ENCODE results near the gene SLX9.
A peak's percentile ranks its signal among the peaks of the same experiment; 100 is the strongest.

The SLX9 gene

DNA sequence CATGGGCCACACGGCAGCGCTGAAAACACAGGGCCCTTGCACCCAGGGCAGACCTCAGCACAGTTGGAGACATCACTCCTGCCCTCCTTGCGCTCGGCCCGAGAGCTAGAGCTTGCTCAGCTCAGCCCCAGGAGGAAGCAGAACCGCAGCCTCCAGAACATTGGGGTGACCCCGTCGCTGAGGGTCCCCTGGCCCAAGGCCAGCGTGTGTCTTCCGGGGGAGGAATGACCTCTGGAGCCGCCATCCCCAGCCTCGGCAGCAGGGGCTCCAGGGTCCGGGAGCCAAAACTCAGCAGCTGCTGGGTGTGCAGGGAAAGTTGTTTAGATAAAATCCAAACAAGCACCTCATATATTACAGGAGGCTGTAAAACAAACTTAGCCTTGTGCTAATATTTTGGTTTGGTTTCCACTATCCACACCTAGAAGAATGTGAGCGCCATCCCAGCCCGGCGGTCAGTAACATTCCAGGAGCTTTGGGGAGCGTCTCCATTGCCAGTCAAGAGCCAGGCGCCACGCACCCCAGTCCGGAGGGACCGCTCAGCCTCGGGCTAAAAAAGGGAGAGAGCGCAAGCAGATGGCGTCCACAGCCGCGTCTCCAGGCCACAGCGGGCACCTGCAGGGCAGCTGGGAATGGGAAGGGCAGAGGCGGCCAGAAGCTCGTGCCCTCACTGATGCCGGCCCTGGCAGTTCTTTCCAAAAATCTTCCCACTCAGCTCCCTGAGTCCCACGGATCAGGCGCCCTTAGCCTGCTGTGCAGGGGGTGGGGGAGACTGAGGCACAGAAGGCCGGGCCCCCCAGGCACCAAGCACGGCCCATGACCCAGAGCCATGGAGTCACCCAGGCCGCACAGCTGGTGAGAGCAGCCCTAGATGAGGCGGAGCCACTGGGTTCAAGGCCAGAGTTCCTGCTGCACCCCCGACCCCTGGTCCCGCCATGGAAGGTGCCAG, 52.0 kb downstream of the SLX9 start:
- peak; percentile 23 for DNase-seq

GRCh38 chr21:44992608-44993031, 52.8 kb downstream of the SLX9 start:
- no peak for DNase-seq

DNA sequence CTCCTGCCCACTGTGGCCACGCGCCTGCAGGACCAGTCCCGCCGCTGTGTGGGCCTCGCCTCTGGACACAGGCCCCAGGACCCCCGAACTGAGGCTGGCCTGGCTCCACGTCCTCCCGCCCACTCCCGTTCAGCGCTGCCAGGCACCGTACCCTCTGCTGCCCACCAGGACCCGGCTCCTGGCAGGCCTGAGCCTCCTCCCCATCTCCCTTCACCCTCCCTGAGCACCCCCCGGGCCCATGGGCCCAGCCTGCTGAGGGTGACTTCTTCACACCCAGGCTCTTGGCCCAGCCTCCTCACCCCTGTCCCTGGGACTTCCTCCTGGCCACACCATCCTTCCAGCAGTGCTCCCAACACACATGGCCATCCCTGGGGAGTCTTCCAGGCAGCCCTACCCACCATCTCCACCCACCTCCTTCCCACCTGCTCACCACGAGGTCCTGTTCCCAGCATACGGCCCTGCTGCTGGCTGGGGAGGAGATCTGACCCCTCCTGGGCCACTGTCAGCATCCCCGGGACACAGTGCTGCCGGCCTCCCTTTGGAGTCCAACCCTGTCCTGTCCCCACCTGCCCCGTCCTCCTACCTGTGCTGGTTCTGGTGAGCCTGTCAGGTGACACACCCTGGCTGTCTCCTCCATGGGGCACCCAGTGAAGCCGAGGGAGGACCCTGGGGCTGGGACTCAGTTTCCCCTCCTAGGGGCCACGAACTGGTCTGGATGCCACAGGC, 53.7 kb downstream of the SLX9 start:
- no peak for DNase-seq

DNA sequence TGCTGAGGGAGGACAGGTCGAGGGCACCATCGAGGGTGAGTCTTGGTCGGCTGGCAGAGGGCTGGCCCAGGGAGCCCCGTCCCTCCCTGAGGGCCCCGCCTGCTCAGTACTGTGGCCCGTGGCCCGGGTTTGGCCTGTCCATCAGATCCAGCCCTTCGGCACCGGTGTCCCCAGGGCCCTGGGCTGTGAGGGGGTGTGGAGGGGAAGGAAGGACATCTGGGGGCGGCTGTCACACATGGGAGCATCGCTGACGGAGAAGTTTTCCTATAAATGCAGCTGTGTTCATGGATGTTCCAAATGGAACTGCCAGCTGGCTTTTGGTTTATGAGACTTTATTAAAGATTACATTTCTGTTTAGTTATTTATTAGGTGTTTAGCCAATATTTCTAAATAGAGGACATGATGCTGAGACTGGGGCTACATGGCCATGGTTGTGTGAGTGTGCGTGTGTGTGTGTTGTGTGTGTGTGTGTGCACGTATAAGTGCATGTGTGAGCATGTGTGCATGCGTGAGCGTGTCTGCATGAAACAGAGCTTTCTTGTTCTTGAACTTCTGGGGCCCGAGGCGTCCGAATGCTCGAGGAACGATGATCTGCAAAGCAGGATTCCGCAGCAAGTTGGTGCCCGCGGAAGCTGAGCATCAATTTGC, 54.3 kb downstream of the SLX9 start:
- no peak for DNase-seq

GRCh38 chr21:44994695-44995342, 55.0 kb downstream of the SLX9 start:
- DNase-seq = no peak

- no peak for DNase-seq
These were observed 55.6 kb downstream of the SLX9 start for GRCh38 chr21:44995343-44995941.

DNA sequence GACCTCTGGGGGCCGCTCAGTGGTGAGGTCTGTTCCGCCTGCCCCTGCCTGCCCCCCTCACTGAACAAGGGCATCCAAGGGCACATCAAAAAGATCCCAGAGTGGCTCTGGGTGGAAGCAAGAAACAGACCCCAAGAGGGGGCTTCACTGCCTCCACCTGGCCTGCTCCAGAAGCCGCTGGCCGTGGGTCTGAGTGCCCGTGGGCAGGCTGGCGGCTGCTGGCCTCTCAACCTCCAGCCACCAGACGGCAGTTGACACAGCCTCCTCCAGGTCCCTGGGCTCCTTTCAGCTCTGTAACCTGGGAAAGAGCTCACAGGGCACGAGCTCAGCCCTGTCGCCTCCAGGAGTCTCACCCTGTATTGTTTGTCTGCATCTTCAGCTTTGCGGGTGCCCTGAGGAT, 56.3 kb downstream of the SLX9 start:
- DNase-seq = no peak

DNA sequence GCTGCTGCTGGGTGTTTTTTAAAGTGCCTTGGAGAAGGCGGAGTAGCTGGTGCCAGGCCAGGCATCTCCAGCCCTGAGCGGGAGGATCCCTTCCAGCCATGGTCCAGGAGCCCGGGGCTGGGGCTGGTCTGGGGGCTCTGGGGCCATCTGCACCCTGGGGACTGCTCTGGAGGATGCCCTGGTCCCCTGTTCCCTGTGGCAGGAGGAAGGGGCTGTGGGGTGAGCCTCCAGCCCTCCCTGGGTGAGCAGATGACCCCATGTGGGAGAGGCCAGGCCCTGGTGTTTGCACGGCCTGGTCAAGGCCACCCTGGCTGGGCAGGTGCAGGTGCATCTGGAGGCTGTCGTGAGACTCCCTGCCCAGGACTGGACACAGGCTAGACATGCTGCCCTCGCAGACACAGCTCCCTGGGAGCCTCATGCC, 56.7 kb downstream of the SLX9 start:
- no peak for DNase-seq

DNA sequence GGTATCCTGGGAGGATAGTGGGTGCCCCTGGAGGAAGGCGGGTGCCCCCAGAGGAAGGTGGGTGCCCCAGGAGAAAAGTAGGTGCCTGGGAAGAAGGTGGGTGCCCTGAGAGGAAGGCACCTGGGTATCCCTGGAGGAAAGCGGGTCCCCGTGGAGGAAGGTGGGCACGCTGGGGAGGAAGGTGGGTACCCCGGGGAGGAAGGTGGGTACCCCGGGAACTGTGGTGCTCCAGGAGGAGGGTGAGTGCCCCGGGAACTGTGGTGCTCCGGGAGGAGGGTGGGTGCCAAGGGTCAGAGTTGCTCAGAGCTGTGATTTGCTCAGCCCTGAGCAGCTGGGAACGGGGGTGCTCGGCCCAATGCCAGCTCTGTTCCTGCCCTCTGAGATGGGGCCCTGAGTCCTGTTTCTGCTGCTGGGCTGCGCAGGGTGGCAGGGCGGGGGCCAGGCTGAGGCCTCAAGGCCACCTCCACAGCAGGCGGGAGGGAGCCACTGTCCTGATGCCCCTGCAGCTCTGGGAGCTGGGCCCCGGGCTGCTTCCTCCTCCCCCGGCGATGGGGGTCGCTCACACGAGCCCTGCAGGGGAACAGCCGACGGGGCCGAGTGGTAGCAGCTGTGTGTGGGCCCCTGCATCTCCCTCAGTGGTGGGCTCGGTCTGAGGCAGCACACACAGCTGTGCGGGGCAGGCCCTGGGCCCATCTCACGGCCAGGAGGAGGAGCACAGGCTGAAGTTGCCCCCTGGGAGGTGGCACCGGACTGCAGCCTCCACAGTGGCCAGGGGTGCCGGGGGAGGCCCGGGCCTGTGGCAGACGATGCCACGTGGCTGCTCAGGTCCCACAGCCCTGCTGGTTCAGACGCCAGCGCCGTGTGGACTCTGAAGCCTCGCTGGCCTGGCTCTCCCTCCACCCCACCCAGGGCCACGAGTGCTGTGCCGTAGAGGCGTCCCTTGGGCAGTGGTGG, 57.4 kb downstream of the SLX9 start:
- DNase-seq = no peak

DNA sequence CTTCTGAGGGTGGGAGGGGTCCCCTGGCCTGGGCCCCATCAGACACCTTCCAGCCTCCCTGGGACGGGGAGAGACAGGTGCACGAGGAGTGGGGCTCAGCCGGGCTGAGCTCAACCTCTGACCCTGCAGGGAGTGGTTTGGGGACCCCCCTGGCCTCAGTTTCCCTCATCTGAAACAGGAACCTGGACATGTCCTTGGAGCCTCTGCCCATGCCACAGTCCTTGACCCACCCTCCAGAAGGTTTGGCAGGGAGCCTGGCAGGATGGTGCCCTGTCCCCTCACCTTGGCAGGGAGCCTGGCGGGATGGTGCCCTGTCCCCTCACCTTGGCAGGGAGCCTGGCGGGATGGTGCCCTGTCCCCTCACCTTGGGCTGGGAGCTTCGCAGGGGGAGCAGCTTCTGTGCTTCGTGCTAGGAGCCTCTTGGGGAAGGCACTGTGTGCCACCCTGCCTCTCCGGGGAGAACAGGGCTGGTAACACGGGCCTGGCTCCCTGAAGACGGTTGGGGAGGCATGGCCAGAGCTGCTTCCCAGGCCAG, 58.3 kb downstream of the SLX9 start:
- no peak for DNase-seq

DNA sequence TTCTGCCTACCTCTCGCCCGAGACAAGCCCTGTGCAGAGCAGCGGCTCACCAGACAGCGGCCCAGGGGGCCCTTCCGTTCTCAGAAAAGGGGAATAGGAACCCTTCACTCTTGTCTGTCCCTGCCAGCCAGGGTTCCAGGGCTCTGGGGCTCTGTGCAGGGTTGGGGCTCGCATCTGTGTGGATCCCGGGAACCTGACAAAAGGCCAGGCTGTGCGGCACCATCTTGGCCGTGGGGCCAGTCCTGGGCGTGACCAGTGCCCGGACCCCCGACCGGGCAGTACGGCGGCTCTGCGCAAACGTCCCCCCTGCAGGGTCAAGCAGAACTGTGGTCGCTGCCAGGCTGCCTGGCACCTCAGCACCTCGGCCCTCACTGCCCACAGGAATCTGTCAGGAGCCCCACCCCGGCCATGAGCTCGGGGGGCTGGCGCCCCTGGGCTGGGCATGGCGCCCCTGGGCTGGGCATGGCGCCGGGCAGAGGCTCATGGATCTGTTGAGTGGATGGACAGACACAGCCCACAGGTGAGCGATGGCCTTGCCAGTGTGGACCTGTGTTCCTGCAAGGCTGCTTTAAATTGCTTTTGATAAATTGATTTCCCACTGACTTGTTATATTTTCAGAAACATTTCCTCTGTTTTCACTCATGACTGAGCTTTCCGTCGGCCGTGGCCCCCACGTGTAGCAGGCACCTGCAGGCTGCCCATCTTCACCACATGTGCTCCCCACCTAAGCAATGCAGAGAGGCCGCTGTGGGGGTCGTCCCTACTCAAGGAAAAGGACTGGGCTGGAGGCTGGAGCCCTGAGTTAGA, 59.0 kb downstream of the SLX9 start:
- DNase-seq = no peak

GRCh38 chr21:44999428-44999971, 59.7 kb downstream of the SLX9 start:
- DNase-seq = no peak

DNA sequence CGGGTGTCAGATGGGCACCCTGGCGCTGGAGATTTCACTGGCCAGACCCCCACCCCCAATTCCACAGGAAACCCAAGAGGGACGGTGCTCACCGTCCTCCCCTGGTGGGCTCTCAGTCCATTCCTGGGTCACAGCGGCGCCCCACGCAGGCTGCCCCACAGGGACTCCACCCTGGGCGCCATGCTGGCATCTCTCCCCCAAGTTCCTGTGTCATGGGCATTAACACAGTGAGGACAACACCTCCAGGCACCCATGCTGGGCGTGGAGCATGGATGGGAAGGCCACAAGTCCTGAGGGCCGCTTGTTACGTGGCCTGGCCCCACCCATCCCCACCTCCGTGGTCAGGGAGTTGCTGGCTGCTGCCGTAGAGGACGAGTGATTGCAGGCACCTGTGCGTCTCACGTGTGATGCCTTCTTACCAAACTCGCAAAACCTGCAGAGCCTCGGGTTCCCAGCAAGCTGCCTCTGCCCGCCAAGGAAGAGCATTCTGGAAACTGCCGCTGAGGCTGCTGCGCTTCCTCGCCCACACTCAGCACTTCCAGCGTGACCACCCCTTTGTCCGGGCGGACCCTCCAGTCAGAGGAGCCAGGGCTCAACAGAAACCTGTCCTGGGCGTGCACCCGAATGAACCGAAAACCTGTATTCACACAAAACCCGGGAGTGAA, 60.3 kb downstream of the SLX9 start:
- DNase-seq = no peak

DNA sequence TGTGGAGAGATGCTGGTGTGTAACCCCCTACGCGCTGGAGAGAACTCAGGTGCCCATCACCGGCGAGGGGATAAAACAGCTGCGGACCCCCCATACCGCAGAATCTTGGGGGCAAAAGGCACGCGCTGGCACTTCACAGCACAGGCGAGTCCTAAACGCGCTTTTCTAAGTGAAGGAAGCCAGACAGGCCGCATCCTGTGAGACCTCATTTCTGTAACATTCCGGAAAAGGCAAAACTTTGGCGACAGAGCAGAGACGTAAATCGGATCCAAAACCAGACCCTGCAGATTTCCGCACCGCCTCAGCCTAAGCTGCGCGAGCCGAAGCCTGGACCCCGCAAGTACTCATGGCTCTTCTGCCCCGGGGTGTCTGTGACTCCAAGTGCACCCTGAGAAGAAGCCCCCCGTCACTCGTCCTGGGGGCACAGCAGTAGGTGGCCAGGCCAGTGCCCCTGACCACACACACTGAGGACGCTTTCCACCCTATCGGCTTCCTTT, 60.9 kb downstream of the SLX9 start:
- DNase-seq = no peak

DNA sequence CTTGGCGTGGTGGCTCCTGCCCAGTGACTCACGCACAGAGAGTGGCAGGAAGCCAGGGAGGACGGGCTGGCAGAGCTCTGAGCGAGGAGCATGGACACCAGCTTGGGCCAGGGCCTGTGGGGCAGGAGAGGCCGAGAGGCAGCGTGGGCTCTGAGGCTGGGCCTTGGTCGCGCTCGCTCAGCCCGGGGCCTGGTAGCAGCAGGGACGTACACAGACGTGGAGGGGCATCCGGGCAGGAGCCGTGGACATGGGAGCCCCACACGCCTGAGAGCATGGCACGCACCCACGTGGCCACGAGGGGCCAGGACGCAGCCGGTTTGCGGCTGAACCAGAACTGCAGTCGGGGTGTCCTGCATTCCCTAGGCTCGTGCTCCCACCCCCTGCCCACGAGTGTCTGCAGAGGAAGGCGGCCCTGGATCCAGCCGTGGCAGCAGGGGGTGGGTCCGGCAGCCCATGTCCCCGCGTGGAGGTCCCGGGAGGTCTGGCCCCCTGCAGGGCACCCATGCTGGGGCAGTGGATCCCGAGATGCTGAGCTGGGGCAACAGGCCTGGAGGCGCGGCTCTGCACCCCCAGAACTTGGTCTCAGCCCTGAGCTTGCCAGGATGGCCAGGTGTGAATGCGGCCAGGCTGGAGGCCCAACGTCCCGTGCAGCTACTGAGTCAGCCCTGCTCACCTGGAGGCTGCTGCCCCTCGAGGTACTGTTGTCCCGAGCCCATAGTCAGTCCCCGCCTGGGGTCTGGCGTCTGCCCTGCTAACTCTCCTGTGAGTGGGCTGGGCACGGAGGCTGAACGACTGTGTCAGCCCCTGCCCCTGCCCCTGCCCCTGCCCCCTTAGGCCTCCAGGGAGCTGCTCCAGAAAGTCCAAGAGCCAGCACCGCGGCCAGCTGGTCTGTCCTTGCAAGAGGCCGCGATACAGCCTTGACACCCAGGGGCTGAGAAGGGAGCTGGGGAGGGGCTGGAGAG, 61.6 kb downstream of the SLX9 start:
- DNase-seq = no peak

- no peak for DNase-seq
These were observed 62.8 kb downstream of the SLX9 start for GRCh38 chr21:45002381-45003204.

Measured in fibroblast of skin of abdomen (primary cell).